Mesothelial cell of epicardium (in vitro differentiated cells): ENCODE measurements around the gene METRN. TPM values are rescaled to one million over a fixed set of nuclear protein-coding genes. Genes with fewer than 3 reads are reported as not detected.

Source experiments
- DNase-seq, 2 experiments: peaks; one replicate each; pipeline ENCODE4 v3.0.0; 2021; ENCODE audit warnings: low spot score in 2 of 2; ENCODE audit not compliant: unreplicated experiment in 2 of 2
- H3K27ac Mint-ChIP-seq: 2 replicates; pipeline ENCODE4 v1.8.0; 2021; ENCODE audit warnings: mixed read lengths
- H3K27me3 Mint-ChIP-seq: 2 replicates; pipeline ENCODE4 v1.8.0; 2021; ENCODE audit warnings: low read depth, mixed read lengths
- H3K36me3 Mint-ChIP-seq: 2 replicates; pipeline ENCODE4 v1.8.0; 2021; ENCODE audit warnings: mixed read lengths
- H3K4me1 Mint-ChIP-seq: 2 replicates; pipeline ENCODE4 v1.8.0; 2021; ENCODE audit warnings: mixed read lengths
- H3K4me3 Mint-ChIP-seq: 2 replicates; pipeline ENCODE4 v1.8.0; 2021; ENCODE audit warnings: mild to moderate bottlenecking, moderate library complexity, mixed read lengths
- H3K9me3 Mint-ChIP-seq: 2 replicates; pipeline ENCODE4 v1.8.0; 2021; ENCODE audit warnings: mixed read lengths
- total RNA-seq: library from RNA; stranded (reverse); gene quantifications from 3 replicates; pipeline ENCODE4 v1.2.1, GENCODE V29; 2021
- TF ChIP-seq, protein P1 (sequence below): fragments of 200-600 bp; sonication (generic); IDR thresholded peaks from one replicate; pipeline ENCODE4 v1.5.0; 2021; ENCODE audit warnings: antibody characterized with exemption; ENCODE audit not compliant: unreplicated experiment

The METRN gene
- total RNA-seq, 1 donor from 2014 or later: 15.1 TPM

DNA sequence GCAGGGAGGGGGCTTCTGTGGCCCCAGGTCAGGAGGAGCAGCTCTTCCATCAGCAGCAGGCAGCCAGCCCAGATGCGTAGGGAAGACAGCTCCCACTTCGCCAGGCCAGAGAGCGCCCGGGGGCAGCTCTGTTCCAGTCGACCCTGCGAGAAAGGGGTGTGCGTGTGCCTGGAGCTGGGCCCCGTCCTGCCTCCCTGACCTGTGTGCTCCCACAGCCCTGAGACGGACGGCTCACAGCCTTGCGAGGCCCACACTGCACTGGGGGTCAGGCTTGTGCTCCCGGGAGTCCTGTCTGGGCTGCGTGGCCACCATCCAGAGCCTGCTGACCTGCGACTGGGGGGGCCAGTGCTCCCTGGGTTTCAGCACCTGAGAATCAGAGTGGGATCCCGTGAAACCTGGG lies 45.1 kb downstream of the METRN start:
- TF ChIP-seq, protein P1, sequence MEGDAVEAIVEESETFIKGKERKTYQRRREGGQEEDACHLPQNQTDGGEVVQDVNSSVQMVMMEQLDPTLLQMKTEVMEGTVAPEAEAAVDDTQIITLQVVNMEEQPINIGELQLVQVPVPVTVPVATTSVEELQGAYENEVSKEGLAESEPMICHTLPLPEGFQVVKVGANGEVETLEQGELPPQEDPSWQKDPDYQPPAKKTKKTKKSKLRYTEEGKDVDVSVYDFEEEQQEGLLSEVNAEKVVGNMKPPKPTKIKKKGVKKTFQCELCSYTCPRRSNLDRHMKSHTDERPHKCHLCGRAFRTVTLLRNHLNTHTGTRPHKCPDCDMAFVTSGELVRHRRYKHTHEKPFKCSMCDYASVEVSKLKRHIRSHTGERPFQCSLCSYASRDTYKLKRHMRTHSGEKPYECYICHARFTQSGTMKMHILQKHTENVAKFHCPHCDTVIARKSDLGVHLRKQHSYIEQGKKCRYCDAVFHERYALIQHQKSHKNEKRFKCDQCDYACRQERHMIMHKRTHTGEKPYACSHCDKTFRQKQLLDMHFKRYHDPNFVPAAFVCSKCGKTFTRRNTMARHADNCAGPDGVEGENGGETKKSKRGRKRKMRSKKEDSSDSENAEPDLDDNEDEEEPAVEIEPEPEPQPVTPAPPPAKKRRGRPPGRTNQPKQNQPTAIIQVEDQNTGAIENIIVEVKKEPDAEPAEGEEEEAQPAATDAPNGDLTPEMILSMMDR: no peak
- Mint-ChIP-seq H3K4me3 (no peak overlapping the region), H3K36me3 (no peaks in the 10 kb centered on the region), H3K4me1 (peaks cover 20% of the 10 kb centered on the region), H3K27me3 (no peaks in the 10 kb centered on the region), H3K9me3 (peaks cover 5% of the 10 kb centered on the region), H3K27ac (peak overlapping the region; percentile 97)
- no peak for DNase-seq

DNA sequence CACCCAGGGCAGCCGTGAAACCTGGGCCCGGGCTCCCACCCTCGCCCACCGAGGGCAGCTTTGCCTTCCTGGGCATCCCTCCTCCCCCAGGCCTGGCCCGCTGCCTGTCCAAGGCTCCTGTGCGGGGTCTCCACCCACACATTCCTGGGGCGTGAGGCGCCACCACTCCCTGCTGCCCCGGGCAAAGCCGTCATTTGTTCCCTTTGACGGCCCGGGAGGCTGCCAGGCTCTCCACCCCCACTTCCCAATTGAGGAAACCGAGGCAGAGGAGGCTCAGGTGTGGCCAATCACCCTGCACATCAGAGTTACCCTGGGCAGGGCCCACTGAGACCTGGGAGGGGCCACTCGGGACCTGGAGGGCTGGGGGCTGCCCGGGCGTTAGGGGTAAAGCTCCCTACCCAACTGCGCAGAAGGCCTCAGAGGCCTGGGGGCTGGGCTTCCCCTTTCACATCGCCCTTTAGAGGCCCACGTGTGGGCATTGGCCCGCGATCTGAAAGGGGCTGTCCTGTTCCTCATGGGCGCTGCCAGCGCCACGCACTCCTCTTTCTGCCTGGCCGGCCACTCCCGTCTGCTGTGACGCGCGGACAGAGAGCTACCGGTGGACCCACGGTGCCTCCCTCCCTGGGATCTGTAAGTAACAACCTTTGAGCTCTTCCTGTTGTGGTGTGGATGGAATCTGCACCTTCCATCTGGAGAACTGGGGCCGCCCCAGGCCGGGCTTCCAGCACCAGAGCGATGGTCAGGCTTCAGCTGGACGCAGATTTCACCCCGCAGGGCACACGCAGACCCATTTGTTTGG lies 45.8 kb downstream of the METRN start, which contains the start of gene MSLN:
TSS of gene MSLN (plus strand) at position 190 of the 799 bp plus-strand sequence. CDS start 1,947 bp downstream, outside the sequence.
- Mint-ChIP-seq H3K36me3 (no peaks in the 10 kb centered on the region), H3K4me3 (peak within 1 kb of the TSS; percentile 20)

DNA sequence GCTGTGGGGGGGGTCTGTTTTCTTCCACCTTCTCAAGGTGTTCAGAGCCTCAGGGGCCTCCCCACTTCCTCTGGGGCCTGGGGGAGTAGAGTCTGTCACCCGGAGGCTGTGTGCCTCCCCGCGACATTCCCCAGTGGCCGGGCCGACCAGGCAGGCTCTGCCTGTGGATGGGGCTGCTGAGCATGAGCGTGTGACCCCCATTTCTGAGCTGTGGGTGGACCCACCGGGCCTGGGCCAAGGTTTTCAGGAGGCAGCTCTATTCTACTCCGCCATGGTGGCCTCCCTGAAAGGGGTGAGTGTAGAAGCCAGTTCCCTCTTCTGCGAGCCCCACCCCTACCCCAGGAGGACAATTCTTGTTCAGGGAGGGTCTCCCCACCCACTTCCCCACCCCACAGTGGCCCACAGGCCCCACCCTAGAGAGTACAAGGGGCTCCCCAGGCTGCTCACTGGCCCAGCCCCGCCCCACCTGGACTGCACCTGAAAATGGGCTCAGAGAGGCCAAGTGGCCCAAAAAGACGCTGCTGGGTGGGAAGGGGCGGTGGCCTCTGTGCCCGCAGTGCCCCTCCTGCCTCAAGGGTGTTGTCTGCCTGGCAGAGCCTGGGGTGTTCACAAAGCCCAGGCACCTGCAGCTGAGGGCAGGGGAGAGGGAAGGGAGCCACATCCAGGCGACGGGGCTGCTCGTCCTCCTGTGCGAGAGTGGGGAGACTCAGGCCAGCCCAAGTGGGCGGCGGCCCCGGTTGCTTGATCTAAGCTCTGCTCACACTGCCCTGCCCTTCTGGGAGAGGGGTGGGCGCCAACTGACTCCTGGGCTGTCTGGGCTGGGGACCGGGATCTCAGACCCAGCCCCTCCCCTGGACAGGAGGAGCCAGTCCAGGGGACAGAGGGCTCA lies 47.0 kb downstream of the METRN start:
- peak overlapping the region; percentile 50 for H3K27ac Mint-ChIP-seq
- no peak overlapping the region for H3K4me3 Mint-ChIP-seq
- DNase-seq: no peak
- TF ChIP-seq, protein P1: no peak
- H3K4me1 Mint-ChIP-seq: peaks cover 20% of the 10 kb centered on the region
- no peaks in the 10 kb centered on the region for H3K9me3 Mint-ChIP-seq
- no peaks in the 10 kb centered on the region for H3K27me3 Mint-ChIP-seq
- no peaks in the 10 kb centered on the region for H3K36me3 Mint-ChIP-seq

More for the DNA sequence above, 45.8 kb downstream of the METRN start, which contains the start of gene MSLN:
- Mint-ChIP-seq H3K4me1 (peaks cover 20% of the 10 kb centered on the region), H3K27ac (peak within 1 kb of the TSS; percentile 97), H3K9me3 (peaks cover 5% of the 10 kb centered on the region), H3K27me3 (no peaks in the 10 kb centered on the region)
- TF ChIP-seq, protein P1: no peak
- no peak for DNase-seq

DNA sequence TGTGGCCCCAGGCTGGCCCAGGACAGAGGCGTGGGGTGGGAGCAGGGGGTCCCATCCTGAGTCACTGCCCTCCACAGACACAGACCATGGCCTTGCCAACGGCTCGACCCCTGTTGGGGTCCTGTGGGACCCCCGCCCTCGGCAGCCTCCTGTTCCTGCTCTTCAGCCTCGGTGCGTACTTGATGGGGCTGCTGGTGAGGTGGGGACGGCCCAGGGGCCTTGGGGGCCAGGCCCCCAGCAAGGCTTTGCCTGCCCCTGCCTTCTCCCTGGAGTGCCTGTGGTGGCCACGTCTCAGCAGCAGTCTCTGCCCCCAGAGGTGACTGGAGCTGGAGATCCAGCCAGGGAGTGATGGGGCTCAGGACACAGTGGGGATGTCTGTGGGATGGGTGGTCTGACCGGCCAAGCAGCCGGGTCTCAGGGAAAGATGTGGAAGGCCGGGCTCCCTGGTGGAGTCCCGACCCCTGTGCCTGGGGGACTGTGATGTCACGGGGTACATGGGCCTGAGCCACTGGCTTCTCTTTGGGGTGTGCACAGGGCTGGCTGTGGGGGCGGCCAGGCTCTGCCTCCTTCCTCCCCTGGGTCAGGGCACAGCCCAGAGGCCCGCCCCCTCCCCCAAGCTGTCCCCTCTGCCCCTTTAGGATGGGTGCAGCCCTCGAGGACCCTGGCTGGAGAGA lies 47.8 kb downstream of the METRN start:
- H3K27me3 Mint-ChIP-seq: no peaks in the 10 kb centered on the region
- H3K9me3 Mint-ChIP-seq: no peaks in the 10 kb centered on the region
- H3K27ac Mint-ChIP-seq: no peak overlapping the region
- no peak for DNase-seq
- no peak overlapping the region for H3K4me3 Mint-ChIP-seq
- no peaks in the 10 kb centered on the region for H3K36me3 Mint-ChIP-seq
- H3K4me1 Mint-ChIP-seq: peaks cover 20% of the 10 kb centered on the region
- TF ChIP-seq, protein P1: no peak
